Glutamatergic neuron (in vitro differentiated cells): ENCODE data around the gene SERPINA5. TPM values are rescaled to one million over a fixed set of nuclear protein-coding genes. Genes with fewer than 3 reads are reported as not detected.

ENCODE experiments used
- DNase-seq: peaks from one replicate; pipeline ENCODE4 v3.0.0; 2022
- H3K27ac Mint-ChIP-seq: one replicate; pipeline ENCODE4 v1.8.0; 2020; ENCODE audit warnings: mild to moderate bottlenecking, mixed read lengths, inconsistent platforms; ENCODE audit not compliant: unreplicated experiment
- H3K27me3 Mint-ChIP-seq: one replicate; pipeline ENCODE4 v1.8.0; 2020; ENCODE audit warnings: mild to moderate bottlenecking, moderate library complexity, mixed read lengths, inconsistent platforms; ENCODE audit not compliant: unreplicated experiment
- H3K36me3 Mint-ChIP-seq: one replicate; pipeline ENCODE4 v1.8.0; 2020; ENCODE audit warnings: mild to moderate bottlenecking, mixed read lengths, inconsistent platforms; ENCODE audit not compliant: unreplicated experiment
- H3K4me1 Mint-ChIP-seq: one replicate; pipeline ENCODE4 v1.8.0; 2020; ENCODE audit warnings: mild to moderate bottlenecking, low read depth, mixed read lengths, inconsistent platforms; ENCODE audit not compliant: unreplicated experiment
- H3K4me3 Mint-ChIP-seq: one replicate; pipeline ENCODE4 v1.8.0; 2020; ENCODE audit warnings: mild to moderate bottlenecking, mixed read lengths, inconsistent platforms; ENCODE audit not compliant: unreplicated experiment
- H3K9me3 Mint-ChIP-seq: one replicate; pipeline ENCODE4 v1.8.0; 2020; ENCODE audit warnings: mild to moderate bottlenecking, moderate library complexity, mixed read lengths, inconsistent platforms; ENCODE audit not compliant: unreplicated experiment
- CTCF ChIP-seq: fragments of 200-600 bp; sonication (generic); IDR thresholded peaks from one replicate; pipeline ENCODE4 v1.5.0; 2021; ENCODE audit not compliant: partially characterized antibody, unreplicated experiment
- total RNA-seq: library from RNA; stranded (reverse); fragmentation: NEBNext Ultra II Directional; extraction: Animal tissue kit (Norgen Biotek cat#: 25700); gene quantifications from one replicate; pipeline ENCODE4 v1.2.1, GENCODE V29; 2021; ENCODE audit not compliant: unreplicated experiment

SERPINA5 gene
- total RNA-seq, 1 donor from 2014 or later: not detected

- Mint-ChIP-seq H3K27ac (no peak overlapping the region), H3K4me3 (no peak overlapping the region), H3K27me3 (peaks cover 4% of the 10 kb centered on the region), H3K9me3 (peaks cover 8% of the 10 kb centered on the region), H3K36me3 (peaks cover 9% of the 10 kb centered on the region), H3K4me1 (no peaks in the 10 kb centered on the region)
- TF ChIP-seq CTCF: no peak
- DNase-seq: no peak
Measured at GRCh38 chr14:94624537-94625352, 43.5 kb downstream of the SERPINA5 start.

GRCh38 chr14:94625353-94625635 is 44.1 kb downstream of the SERPINA5 start:
- Mint-ChIP-seq H3K4me1 (no peaks in the 10 kb centered on the region), H3K27ac (no peak overlapping the region), H3K4me3 (no peak overlapping the region), H3K36me3 (peaks cover 4% of the 10 kb centered on the region), H3K9me3 (peaks cover 6% of the 10 kb centered on the region), H3K27me3 (peaks cover 4% of the 10 kb centered on the region)
- no peak for TF ChIP-seq CTCF
- no peak for DNase-seq

GRCh38 chr14:94628578-94628977 is 47.4 kb downstream of the SERPINA5 start:
- H3K4me1 Mint-ChIP-seq: no peaks in the 10 kb centered on the region
- H3K27me3 Mint-ChIP-seq: no peaks in the 10 kb centered on the region
- no peak for TF ChIP-seq CTCF
- H3K9me3 Mint-ChIP-seq: peaks cover 3% of the 10 kb centered on the region
- no peak overlapping the region for H3K4me3 Mint-ChIP-seq
- H3K36me3 Mint-ChIP-seq: peaks cover 5% of the 10 kb centered on the region
- H3K27ac Mint-ChIP-seq: no peak overlapping the region
- no peak for DNase-seq

- no peak for TF ChIP-seq CTCF
- peaks cover 9% of the 10 kb centered on the region for H3K36me3 Mint-ChIP-seq
- H3K27me3 Mint-ChIP-seq: no peaks in the 10 kb centered on the region
- peaks cover 3% of the 10 kb centered on the region for H3K9me3 Mint-ChIP-seq
- H3K27ac Mint-ChIP-seq: no peak overlapping the region
- no peak overlapping the region for H3K4me3 Mint-ChIP-seq
- no peaks in the 10 kb centered on the region for H3K4me1 Mint-ChIP-seq
- DNase-seq: no peak
Measured at GRCh38 chr14:94630396-94630795, 49.2 kb downstream of the SERPINA5 start.

- no peak for DNase-seq
- peaks cover 9% of the 10 kb centered on the region for H3K36me3 Mint-ChIP-seq
- H3K27ac Mint-ChIP-seq: no peak overlapping the region
- no peak for TF ChIP-seq CTCF
- no peaks in the 10 kb centered on the region for H3K27me3 Mint-ChIP-seq
- no peak overlapping the region for H3K4me3 Mint-ChIP-seq
- H3K4me1 Mint-ChIP-seq: no peaks in the 10 kb centered on the region
- H3K9me3 Mint-ChIP-seq: peaks cover 3% of the 10 kb centered on the region
Measured at GRCh38 chr14:94631050-94631449, 49.8 kb downstream of the SERPINA5 start.
